Body of pancreas (tissue), 4 donors: ENCODE data around the gene INSR.

Experiments
- POLR2A ChIP-seq, 3 donors: fragments of 450-650 bp; IDR thresholded peaks; one replicate each; pipeline ENCODE4 v1.6.1; 2016; ENCODE audit warnings: antibody characterized with exemption in 3 of 3, mild to moderate bottlenecking in 2 of 3
- TF ChIP-seq, protein P1 (sequence below), 7 experiments: fragments of 450-650 bp in 4 of 7; fragments of 200-600 bp in 3 of 7; sonication (generic) in 3 of 7; IDR thresholded peaks; one replicate each; pipeline ENCODE4 v1.5.1; 2016 to 2019; ENCODE audit warnings: antibody characterized with exemption in 7 of 7

DNA sequence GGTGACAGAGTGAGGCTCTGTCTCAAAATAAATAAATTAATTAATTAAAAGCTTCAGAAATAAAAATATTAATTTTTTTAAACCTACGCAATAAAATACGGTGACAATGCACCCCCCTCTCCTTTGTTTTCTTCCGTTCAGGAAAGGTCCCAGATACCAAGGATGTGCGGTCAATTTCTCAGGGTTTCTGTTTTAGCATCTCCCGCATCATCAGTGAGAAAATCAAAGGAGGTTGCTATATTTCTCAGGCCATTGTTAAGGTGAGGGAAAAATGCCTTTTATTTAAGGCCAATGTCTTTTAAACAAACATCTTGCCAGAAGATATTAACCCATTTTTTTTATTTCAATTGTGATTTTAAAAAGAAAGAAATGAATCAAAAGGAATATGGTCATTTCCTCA is 111.7 kb downstream of the INSR start:
- no peak for TF ChIP-seq POLR2A (IDR thresholded peaks at IDR 0.05)
- TF ChIP-seq, protein P1, sequence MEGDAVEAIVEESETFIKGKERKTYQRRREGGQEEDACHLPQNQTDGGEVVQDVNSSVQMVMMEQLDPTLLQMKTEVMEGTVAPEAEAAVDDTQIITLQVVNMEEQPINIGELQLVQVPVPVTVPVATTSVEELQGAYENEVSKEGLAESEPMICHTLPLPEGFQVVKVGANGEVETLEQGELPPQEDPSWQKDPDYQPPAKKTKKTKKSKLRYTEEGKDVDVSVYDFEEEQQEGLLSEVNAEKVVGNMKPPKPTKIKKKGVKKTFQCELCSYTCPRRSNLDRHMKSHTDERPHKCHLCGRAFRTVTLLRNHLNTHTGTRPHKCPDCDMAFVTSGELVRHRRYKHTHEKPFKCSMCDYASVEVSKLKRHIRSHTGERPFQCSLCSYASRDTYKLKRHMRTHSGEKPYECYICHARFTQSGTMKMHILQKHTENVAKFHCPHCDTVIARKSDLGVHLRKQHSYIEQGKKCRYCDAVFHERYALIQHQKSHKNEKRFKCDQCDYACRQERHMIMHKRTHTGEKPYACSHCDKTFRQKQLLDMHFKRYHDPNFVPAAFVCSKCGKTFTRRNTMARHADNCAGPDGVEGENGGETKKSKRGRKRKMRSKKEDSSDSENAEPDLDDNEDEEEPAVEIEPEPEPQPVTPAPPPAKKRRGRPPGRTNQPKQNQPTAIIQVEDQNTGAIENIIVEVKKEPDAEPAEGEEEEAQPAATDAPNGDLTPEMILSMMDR (IDR thresholded peaks at IDR 0.05): no peak
